ENCODE measurements around the gene HOXD4.

The HOXD4 gene

DNA sequence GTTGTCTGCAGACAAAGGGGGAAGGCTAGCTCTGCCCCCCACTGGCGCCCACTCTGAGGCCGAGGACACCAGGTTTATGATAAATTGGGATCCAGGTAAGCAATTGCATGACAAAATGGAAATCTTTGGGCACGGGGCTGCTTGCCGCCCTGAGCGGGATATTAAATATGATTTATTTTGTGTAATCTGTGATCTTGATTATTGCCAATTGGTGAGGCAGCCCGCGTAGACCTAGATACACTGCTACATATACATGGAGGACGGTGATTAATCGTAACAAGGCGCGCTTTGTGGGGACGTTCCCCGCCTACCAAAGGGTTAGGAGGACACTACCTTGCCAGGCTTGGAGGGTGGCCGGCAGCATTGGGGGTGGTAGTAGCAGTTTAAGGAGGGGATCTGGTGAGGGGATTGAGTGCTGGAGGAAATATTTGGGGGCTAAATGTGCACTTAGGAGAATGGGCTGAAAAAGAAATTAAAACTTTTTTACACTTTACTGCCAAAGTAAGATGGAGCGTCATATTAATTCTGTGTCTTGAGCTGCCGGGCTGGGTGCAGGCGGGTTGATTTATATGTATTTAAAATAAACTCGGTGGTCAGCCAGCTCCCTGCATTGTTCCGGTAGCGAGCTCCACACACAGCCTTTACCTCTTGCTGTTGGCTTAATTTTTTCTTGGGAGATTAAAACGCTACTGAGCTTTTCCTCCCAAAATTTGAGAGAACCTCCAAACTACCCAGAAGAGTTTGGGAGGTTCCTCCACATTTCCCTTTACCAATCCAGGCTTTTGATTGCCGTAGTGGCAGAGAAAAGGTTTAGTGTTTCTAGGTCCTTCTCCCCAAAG lies 9.9 kb downstream of the HOXD4 start:
- Histone ChIP-seq H3K27me3 (ENCODE audit: control insufficient read depth, low read length) (no peaks in the 10 kb centered on the region), H3K36me3 (ENCODE audit: control insufficient read depth, low read length) (no peaks in the 10 kb centered on the region), H3K79me2 (ENCODE audit: control insufficient read depth, low read length) (no peaks in the 10 kb centered on the region), H4K20me1 (ENCODE audit: control insufficient read depth, insufficient read depth, low read depth, low read length) (no peaks in the 10 kb centered on the region), H3K9me3 (ENCODE audit: control insufficient read depth, insufficient read depth, low read length) (no peaks in the 10 kb centered on the region; the same call in 1 of the 2 replicates), H3K4me2 (ENCODE audit: low read length) (no peak overlapping the region), H3K27ac (ENCODE audit: low read depth, low read length) (no peak overlapping the region), H3F3A (ENCODE audit: control insufficient read depth, insufficient read depth) (no peaks in the 10 kb centered on the region), H3K9me2 (replicated peaks; ENCODE audit: control insufficient read depth, low read length) (no peaks in the 10 kb centered on the region), H3K4me3 (ENCODE audit: low read length) (no peak overlapping the region), H3K4me1 (ENCODE audit: control insufficient read depth, low read length) (no peaks in the 10 kb centered on the region)
- TF ChIP-seq, protein P1, sequence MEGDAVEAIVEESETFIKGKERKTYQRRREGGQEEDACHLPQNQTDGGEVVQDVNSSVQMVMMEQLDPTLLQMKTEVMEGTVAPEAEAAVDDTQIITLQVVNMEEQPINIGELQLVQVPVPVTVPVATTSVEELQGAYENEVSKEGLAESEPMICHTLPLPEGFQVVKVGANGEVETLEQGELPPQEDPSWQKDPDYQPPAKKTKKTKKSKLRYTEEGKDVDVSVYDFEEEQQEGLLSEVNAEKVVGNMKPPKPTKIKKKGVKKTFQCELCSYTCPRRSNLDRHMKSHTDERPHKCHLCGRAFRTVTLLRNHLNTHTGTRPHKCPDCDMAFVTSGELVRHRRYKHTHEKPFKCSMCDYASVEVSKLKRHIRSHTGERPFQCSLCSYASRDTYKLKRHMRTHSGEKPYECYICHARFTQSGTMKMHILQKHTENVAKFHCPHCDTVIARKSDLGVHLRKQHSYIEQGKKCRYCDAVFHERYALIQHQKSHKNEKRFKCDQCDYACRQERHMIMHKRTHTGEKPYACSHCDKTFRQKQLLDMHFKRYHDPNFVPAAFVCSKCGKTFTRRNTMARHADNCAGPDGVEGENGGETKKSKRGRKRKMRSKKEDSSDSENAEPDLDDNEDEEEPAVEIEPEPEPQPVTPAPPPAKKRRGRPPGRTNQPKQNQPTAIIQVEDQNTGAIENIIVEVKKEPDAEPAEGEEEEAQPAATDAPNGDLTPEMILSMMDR (IDR thresholded peaks at IDR 0.05; ENCODE audit: low read depth, low read length, poor library complexity, severe bottlenecking): no peak
- TF ChIP-seq EZH2phosphoT487 (IDR thresholded peaks at IDR 0.05; ENCODE audit: borderline replicate concordance, low read length): no peak

DNA sequence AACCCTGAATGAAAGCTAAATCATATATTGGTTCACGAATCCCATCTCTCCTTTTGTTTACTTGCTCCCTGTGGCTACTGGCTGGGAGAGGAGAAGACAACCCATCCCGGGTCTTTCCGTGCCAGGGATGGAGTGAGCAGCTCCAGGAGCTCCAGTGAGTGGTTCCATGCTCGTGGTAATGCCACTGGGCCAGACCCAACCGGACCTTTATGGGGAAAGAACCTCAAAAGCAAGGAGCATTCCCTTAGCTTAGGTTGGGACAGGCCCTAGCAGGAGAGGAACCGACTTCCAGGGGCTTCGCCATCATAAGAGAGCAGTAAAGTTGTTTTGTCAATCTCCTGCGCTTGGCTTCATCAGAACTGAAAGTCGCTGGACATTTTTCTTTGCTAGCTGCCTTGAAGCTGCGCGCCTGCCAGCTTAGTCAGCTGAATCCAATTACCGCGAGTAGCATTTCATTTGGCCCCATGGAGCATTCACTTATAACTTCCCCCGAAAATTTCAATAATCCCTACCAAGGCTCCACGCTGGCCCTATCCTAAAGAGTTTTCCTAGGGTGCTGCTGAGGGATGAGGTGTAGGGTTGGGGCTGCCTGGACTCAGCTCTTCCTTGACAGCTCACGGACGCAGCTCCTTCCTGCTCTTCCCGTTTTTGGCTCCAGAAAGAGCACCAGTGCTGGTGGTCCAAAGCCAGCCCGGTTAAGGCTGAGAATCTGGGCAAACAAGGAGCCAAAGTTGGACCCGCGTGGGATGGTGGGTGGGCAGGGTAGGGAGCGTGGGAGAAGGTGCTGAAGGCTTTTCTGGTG lies 10.7 kb downstream of the HOXD4 start:
- H3K4me3 ChIP-seq (ENCODE audit: low read length): no peak overlapping the region
- no peaks in the 10 kb centered on the region for H3K9me2 ChIP-seq (replicated peaks; ENCODE audit: control insufficient read depth, low read length)
- no peak for TF ChIP-seq EZH2phosphoT487 (IDR thresholded peaks at IDR 0.05; ENCODE audit: borderline replicate concordance, low read length)
- TF ChIP-seq, protein P1 (IDR thresholded peaks at IDR 0.05; ENCODE audit: low read depth, low read length, poor library complexity, severe bottlenecking): no peak
- no peaks in the 10 kb centered on the region for H3K4me1 ChIP-seq (ENCODE audit: control insufficient read depth, low read length)
- H4K20me1 ChIP-seq (ENCODE audit: control insufficient read depth, insufficient read depth, low read depth, low read length): no peaks in the 10 kb centered on the region
- H3K27me3 ChIP-seq (ENCODE audit: control insufficient read depth, low read length): no peaks in the 10 kb centered on the region
- H3F3A ChIP-seq (ENCODE audit: control insufficient read depth, insufficient read depth): no peaks in the 10 kb centered on the region
- H3K36me3 ChIP-seq (ENCODE audit: control insufficient read depth, low read length): no peaks in the 10 kb centered on the region
- H3K79me2 ChIP-seq (ENCODE audit: control insufficient read depth, low read length): no peaks in the 10 kb centered on the region
- H3K27ac ChIP-seq (ENCODE audit: low read depth, low read length): no peak overlapping the region
- H3K9me3 ChIP-seq (ENCODE audit: control insufficient read depth, insufficient read depth, low read length): no peaks in the 10 kb centered on the region; the same call in 1 of the 2 replicates
- no peak overlapping the region for H3K4me2 ChIP-seq (ENCODE audit: low read length)

DNA sequence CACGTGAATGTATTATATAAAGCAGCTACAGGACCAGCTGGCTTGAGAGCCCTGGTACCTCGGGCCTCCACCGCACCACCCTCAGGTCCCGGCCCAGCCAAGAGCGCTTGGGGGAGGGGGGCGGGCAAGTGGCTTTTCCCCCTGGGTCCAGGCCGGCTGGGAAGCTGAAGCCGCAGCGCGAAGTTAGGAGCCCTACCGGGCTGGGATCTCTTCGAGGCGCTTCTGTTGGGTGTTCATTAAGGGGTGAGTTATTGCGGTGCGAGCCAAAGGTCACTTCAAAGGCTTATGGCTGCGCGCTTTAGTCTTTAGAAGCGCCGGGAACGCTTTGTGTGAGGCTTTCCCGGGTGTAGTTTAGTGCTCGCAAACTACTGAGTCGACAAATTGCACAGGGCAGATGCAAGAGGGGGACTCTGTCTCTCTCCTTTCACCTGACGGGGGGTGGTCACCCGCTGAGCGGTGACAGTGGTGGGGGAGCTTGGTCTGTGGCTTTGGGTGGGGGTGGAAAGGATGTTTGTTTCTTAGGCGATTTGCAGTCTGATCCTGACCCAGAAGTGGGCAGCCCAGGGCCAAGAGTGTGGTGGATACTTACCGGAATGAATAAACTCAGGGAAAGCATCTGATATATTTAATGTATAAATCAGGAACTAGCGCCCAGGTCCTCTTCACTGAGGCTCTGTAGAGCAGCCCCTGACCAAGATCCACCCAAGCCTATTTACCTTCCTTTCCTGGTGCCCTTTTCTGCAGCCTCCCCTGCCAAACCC lies 11.7 kb downstream of the HOXD4 start:
- TF ChIP-seq, protein P1 (IDR thresholded peaks at IDR 0.05; ENCODE audit: low read depth, low read length, poor library complexity, severe bottlenecking): no peak
- TF ChIP-seq EZH2phosphoT487 (IDR thresholded peaks at IDR 0.05; ENCODE audit: borderline replicate concordance, low read length): no peak
- no peak overlapping the region for H3K4me3 ChIP-seq (ENCODE audit: low read length)
- H3K9me3 ChIP-seq (ENCODE audit: control insufficient read depth, insufficient read depth, low read length): no peaks in the 10 kb centered on the region; the same call in 1 of the 2 replicates
- no peaks in the 10 kb centered on the region for H4K20me1 ChIP-seq (ENCODE audit: control insufficient read depth, insufficient read depth, low read depth, low read length)
- H3K27me3 ChIP-seq (ENCODE audit: control insufficient read depth, low read length): no peaks in the 10 kb centered on the region
- no peaks in the 10 kb centered on the region for H3K79me2 ChIP-seq (ENCODE audit: control insufficient read depth, low read length)
- H3K4me1 ChIP-seq (ENCODE audit: control insufficient read depth, low read length): no peaks in the 10 kb centered on the region
- no peaks in the 10 kb centered on the region for H3K9me2 ChIP-seq (replicated peaks; ENCODE audit: control insufficient read depth, low read length)
- H3K4me2 ChIP-seq (ENCODE audit: low read length): no peak overlapping the region
- H3F3A ChIP-seq (ENCODE audit: control insufficient read depth, insufficient read depth): no peaks in the 10 kb centered on the region
- H3K36me3 ChIP-seq (ENCODE audit: control insufficient read depth, low read length): no peaks in the 10 kb centered on the region
- no peak overlapping the region for H3K27ac ChIP-seq (ENCODE audit: low read depth, low read length)
